Left cardiac atrium (tissue), 4 donors: ENCODE measurements around the gene TTLL9. TPM values are rescaled to one million over a fixed set of nuclear protein-coding genes. Genes with fewer than 3 reads are reported as not detected.

Source experiments
- ATAC-seq, 2 donors: fragments of 200-7000 bp; cut with Tn5 transposase; one replicate each; pipeline ENCODE4 v1.9.1; 2020; ENCODE audit warnings: mild to moderate bottlenecking in 2 of 2, moderate library complexity in 2 of 2
- DNase-seq: peaks from one replicate; pipeline ENCODE4 v3.0.0-alpha.2; 2020
- intact Hi-C, 2 donors: fragments of 100-400 bp; cut with DNase I; formaldehyde crosslinking; loops; one replicate each; pipeline versions ENCODE4 v1.14.1 to v1.15.1; 2022 to 2023
- total RNA-seq, 2 donors: library from RNA; stranded (reverse); fragmentation: NEBNext Ultra II Directional; extraction: Animal tissue kit (Norgen Biotek cat#: 25700); gene quantifications; one replicate each; pipeline ENCODE4 v1.2.1, GENCODE V29; 2021
- donor health status: DM: no; HTN: yes; CAD: no.
- donor health status: DM: no; HTN: yes; CAD: no; lungs with severe emphysema.
- donor health status: DM: yes; HTN: yes; CAD: no.
- donor health status: Dilated cardiomyopathy.

The TTLL9 gene
- total RNA-seq, 2 donors from 2014 or later: 0.13 TPM; not detected in 1

GRCh38 chr20:31866221-31866620, 4.2 kb upstream of the TTLL9 start:
- no peak for ATAC-seq
- intact Hi-C loops: no loop called here
- DNase-seq: no peak

- no peak for ATAC-seq
- intact Hi-C loops: no loop called here
- no peak for DNase-seq
Observed at GRCh38 chr20:31868853-31869672, 1.4 kb upstream of the TTLL9 start.

GRCh38 chr20:31869673-31869941, 827 bp upstream of the TTLL9 start:
- no peak for ATAC-seq
- DNase-seq: no peak
- intact Hi-C loops: no loop called here

- DNase-seq (no peak), ATAC-seq (peak in 1 of 2 donors; percentile 25)
- intact Hi-C loops: no loop called here
Observed at GRCh38 chr20:31870726-31871617, 538 bp downstream of the TTLL9 start.

GRCh38 chr20:31871618-31871954, 1.2 kb downstream of the TTLL9 start:
- intact Hi-C loops: no loop called here
- no peak for DNase-seq
- ATAC-seq: no peak

GRCh38 chr20:31872406-31872805, 2.0 kb downstream of the TTLL9 start:
- ATAC-seq (no peak), DNase-seq (no peak)
- intact Hi-C loops: no loop called here

GRCh38 chr20:31875671-31876070, 5.2 kb downstream of the TTLL9 start:
- ATAC-seq (no peak), DNase-seq (no peak)
- intact Hi-C loops: no loop called here

GRCh38 chr20:31877684-31878083, 7.2 kb downstream of the TTLL9 start:
- DNase-seq (no peak), ATAC-seq (no peak)
- intact Hi-C loops: no loop called here

- intact Hi-C loops: no loop called here
- peak; percentile 98 for DNase-seq
- ATAC-seq: peak; percentile 99 to 100
Observed at GRCh38 chr20:31879143-31879987, 8.9 kb downstream of the TTLL9 start.

GRCh38 chr20:31881945-31882344, 11.5 kb downstream of the TTLL9 start:
- no peak for DNase-seq
- ATAC-seq: no peak
- intact Hi-C loops: no loop called here

- no peak for ATAC-seq
- intact Hi-C loops: no loop called here
- DNase-seq: no peak
Observed at GRCh38 chr20:31883829-31884228, 13.4 kb downstream of the TTLL9 start.

- intact Hi-C loops: no loop called here
- ATAC-seq (no peak), DNase-seq (no peak)
Observed at GRCh38 chr20:31890646-31891045, 20.2 kb downstream of the TTLL9 start.

- ATAC-seq (peak; percentile 98), DNase-seq (peak; percentile 51)
- intact Hi-C loops: no loop called here
Observed at GRCh38 chr20:31894980-31895675, 24.7 kb downstream of the TTLL9 start.

GRCh38 chr20:31896049-31896448, 25.6 kb downstream of the TTLL9 start:
- DNase-seq: no peak
- intact Hi-C loops: no loop called here
- no peak for ATAC-seq

- no peak for DNase-seq
- intact Hi-C loops: no loop called here
- ATAC-seq: no peak
Observed at GRCh38 chr20:31897541-31897940, 27.1 kb downstream of the TTLL9 start.

- DNase-seq: no peak
- intact Hi-C loops: no loop called here
- ATAC-seq: no peak
Observed at GRCh38 chr20:31901615-31902014, 31.2 kb downstream of the TTLL9 start.

GRCh38 chr20:31903627-31904386, 33.4 kb downstream of the TTLL9 start:
- ATAC-seq (no peak), DNase-seq (no peak)
- intact Hi-C loops: no loop called here

GRCh38 chr20:31906001-31906400, 35.6 kb downstream of the TTLL9 start:
- ATAC-seq: no peak
- intact Hi-C loops: no loop called here
- no peak for DNase-seq

GRCh38 chr20:31907046-31907445, 36.6 kb downstream of the TTLL9 start:
- ATAC-seq (no peak), DNase-seq (no peak)
- intact Hi-C loops: no loop called here
